HepG2 (cell line): ENCODE measurements around the gene CYP4F2. TPM values are rescaled to one million over a fixed set of nuclear protein-coding genes. Genes with fewer than 3 reads are reported as not detected.

ENCODE experiments used
- ARID4A ChIP-seq: sonication (generic); formaldehyde crosslinking; IDR thresholded peaks from 2 replicates; pipeline ENCODE4 v1.5.0; 2020; ENCODE audit warnings: mild to moderate bottlenecking, missing genetic modification reagents, borderline replicate concordance
- CSRNP1 ChIP-seq: sonication (generic); formaldehyde crosslinking; IDR thresholded peaks from 2 replicates; pipeline ENCODE4 v1.8.1; 2023; ENCODE audit warnings: mild to moderate bottlenecking, missing genetic modification reagents
- E2F1 ChIP-seq: sonication (generic); formaldehyde crosslinking; IDR thresholded peaks from 2 replicates; pipeline ENCODE4 v1.5.0; 2020; ENCODE audit warnings: missing genetic modification reagents
- GPN1 ChIP-seq: sonication (generic); formaldehyde crosslinking; IDR thresholded peaks from 2 replicates; pipeline ENCODE4 v1.5.1; 2020; ENCODE audit warnings: missing genetic modification reagents, borderline replicate concordance
- HNF4A ChIP-seq: sonication (generic); formaldehyde crosslinking; IDR thresholded peaks from 2 replicates; pipeline ENCODE4 v1.4.0; 2020; ENCODE audit warnings: missing genetic modification reagents
- HNRNPUL1 ChIP-seq: fragments of 200-400 bp; formaldehyde crosslinking; IDR thresholded peaks from 2 replicates; pipeline ENCODE4 v1.6.1; 2017; ENCODE audit warnings: low read depth, mild to moderate bottlenecking, low read length, moderate library complexity
- HOXA3 ChIP-seq: sonication (generic); formaldehyde crosslinking; IDR thresholded peaks from 2 replicates; pipeline ENCODE4 v1.5.0; 2020; ENCODE audit warnings: missing genetic modification reagents
- HOXA5 ChIP-seq: sonication (generic); formaldehyde crosslinking; IDR thresholded peaks from 2 replicates; pipeline ENCODE4 v1.4.0; 2020; ENCODE audit warnings: missing genetic modification reagents
- IKZF1 ChIP-seq: fragments of 450-650 bp; IDR thresholded peaks from 2 replicates; pipeline ENCODE4 v1.7.1; 2016
- MBD4 ChIP-seq: IDR thresholded peaks from 2 replicates; pipeline ENCODE4 v1.6.1; 2012; ENCODE audit warnings: low read length, inconsistent platforms, borderline replicate concordance
- MXD1 ChIP-seq: sonication (generic); formaldehyde crosslinking; IDR thresholded peaks from 2 replicates; pipeline ENCODE4 v1.4.0; 2020; ENCODE audit warnings: mild to moderate bottlenecking, missing genetic modification reagents
- NFE2 ChIP-seq: sonication (generic); formaldehyde crosslinking; IDR thresholded peaks from 2 replicates; pipeline ENCODE4 v1.4.0; 2020; ENCODE audit warnings: missing genetic modification reagents
- NFYB ChIP-seq: sonication (generic); formaldehyde crosslinking; IDR thresholded peaks from 2 replicates; pipeline ENCODE4 v1.4.0; 2020; ENCODE audit warnings: missing genetic modification reagents
- NR2F2 ChIP-seq: IDR thresholded peaks from 2 replicates; pipeline ENCODE4 v1.6.1; 2012; ENCODE audit warnings: low read depth, inconsistent platforms, borderline replicate concordance
- RELA ChIP-seq: sonication (generic); formaldehyde crosslinking; IDR thresholded peaks from 2 replicates; pipeline ENCODE4 v1.4.0; 2020; ENCODE audit warnings: missing genetic modification reagents
- SMAD9 ChIP-seq: sonication (generic); formaldehyde crosslinking; IDR thresholded peaks from 2 replicates; pipeline ENCODE4 v1.5.1; 2020; ENCODE audit warnings: mild to moderate bottlenecking, missing genetic modification reagents
- U2AF2 ChIP-seq: fragments of 200-400 bp; formaldehyde crosslinking; IDR thresholded peaks from 2 replicates; pipeline ENCODE4 v1.6.1; 2017; ENCODE audit warnings: low read depth, mild to moderate bottlenecking, low read length
- ZFP41 ChIP-seq: sonication (generic); formaldehyde crosslinking; IDR thresholded peaks from 2 replicates; pipeline ENCODE4 v1.4.0; 2020; ENCODE audit warnings: mild to moderate bottlenecking, missing genetic modification reagents, borderline replicate concordance
- ZFY ChIP-seq: sonication (generic); formaldehyde crosslinking; IDR thresholded peaks from 2 replicates; pipeline ENCODE4 v1.4.0; 2020; ENCODE audit warnings: missing genetic modification reagents
- ZNF207 ChIP-seq: fragments of 450-650 bp; IDR thresholded peaks from 2 replicates; pipeline ENCODE4 v1.6.1; 2016; ENCODE audit warnings: antibody characterized with exemption, borderline replicate concordance
- ZNF431 ChIP-seq: sonication (generic); formaldehyde crosslinking; IDR thresholded peaks from 2 replicates; pipeline ENCODE4 v1.9.0; 2022; ENCODE audit warnings: missing genetic modification reagents, low read depth, mild to moderate bottlenecking, borderline replicate concordance
- ZNF441 ChIP-seq: sonication (generic); formaldehyde crosslinking; IDR thresholded peaks from 2 replicates; pipeline ENCODE4 v1.7.0; 2021; ENCODE audit warnings: missing genetic modification reagents, borderline replicate concordance
- ZNF740 ChIP-seq: sonication (generic); formaldehyde crosslinking; IDR thresholded peaks from 2 replicates; pipeline ENCODE4 v1.4.0; 2020; ENCODE audit warnings: missing genetic modification reagents
- ZNF883 ChIP-seq: sonication (generic); formaldehyde crosslinking; IDR thresholded peaks from 2 replicates; pipeline ENCODE4 v1.5.1; 2020; ENCODE audit warnings: mild to moderate bottlenecking, missing genetic modification reagents; ENCODE audit errors: not compliant biosample characterization
- polyA plus RNA-seq, 8 experiments: library from polyadenylated mRNA; depleted of rRNA in 3 of 8; stranded (reverse) in 7 of 8; unstranded in 1 of 8; fragments of >200 nt; fragmentation: Illumina TruSeq in 4 of 8; extraction: Trizol in 4 of 8; gene quantifications; 2 replicates each; pipeline versions ENCODE4 v1.2.1 to v1.2.3, GENCODE V29; 2011 to 2016; ENCODE audit warnings: low read depth in 4 of 8, missing spikeins in 1 of 8, mixed read lengths in 1 of 8; ENCODE audit not compliant: insufficient read depth in 1 of 8
- total RNA-seq, 5 experiments: library from RNA; depleted of rRNA; stranded (reverse); fragments of >200 nt; fragmentation: Illumina TruSeq; extraction: Trizol; gene quantifications; 2 replicates each; pipeline ENCODE4 v1.2.3, GENCODE V29; 2016; ENCODE audit warnings: low read depth in 1 of 5

CYP4F2 gene
- total and polyA plus RNA-seq, 2 of the 13 experiments (the other 11 are each of a cell fraction or from before 2014, with no cell fraction given), result 3.7 to 3.9 TPM

- TF ChIP-seq U2AF2 (no peak), ZNF441 (no peak), IKZF1 (no peak), MXD1 (no peak), NR2F2 (no peak), NFYB (CRISPR knock-in tag) (peak; percentile 67), HOXA5 (CRISPR knock-in tag) (no peak), ZNF431 (CRISPR knock-in tag) (no peak), ZNF740 (CRISPR knock-in tag) (no peak), ZNF883 (CRISPR knock-in tag) (no peak), ZFP41 (no peak), HNF4A (peak; percentile 78), ZFY (CRISPR knock-in tag) (peak; percentile 74), NFE2 (CRISPR knock-in tag) (no peak), SMAD9 (CRISPR knock-in tag) (no peak), HOXA3 (no peak), ZNF207 (no peak), E2F1 (no peak), ARID4A (CRISPR knock-in tag) (peak; percentile 59; the same call in 1 of the 2 replicates), CSRNP1 (CRISPR knock-in tag) (0 out of 2 replicates have a peak, but pooled peaks have one; percentile 14), HNRNPUL1 (no peak), MBD4 (no peak), GPN1 (CRISPR knock-in tag) (no peak), RELA (CRISPR knock-in tag) (no peak)
Measured at GRCh38 chr19:15934332-15935078, 36.6 kb upstream of the CYP4F2 start, which contains the start of gene CYP4F11 (continued).
